GM12873 (cell line): Measurements from ENCODE around the gene MAFB.

Experiments
- CTCF ChIP-seq: IDR thresholded peaks from 2 replicates; pipeline ENCODE4 v1.5.1; 2012; ENCODE audit warnings: low read depth, mild to moderate bottlenecking, moderate library complexity, low read length, control low read depth; ENCODE audit not compliant: insufficient read depth; ENCODE audit errors: missing control alignments

Gene MAFB

GRCh38 chr20:40680161-40680959 is 8.7 kb downstream of the MAFB start:
- no peak for TF ChIP-seq CTCF

- no peak for TF ChIP-seq CTCF
These were observed 9.9 kb downstream of the MAFB start for GRCh38 chr20:40679184-40679583.

- TF ChIP-seq CTCF, result no peak
These were observed 10.7 kb downstream of the MAFB start for GRCh38 chr20:40678286-40678875.

GRCh38 chr20:40677343-40677924 is 11.6 kb downstream of the MAFB start:
- no peak for TF ChIP-seq CTCF

- no peak for TF ChIP-seq CTCF
These were observed 12.4 kb downstream of the MAFB start for GRCh38 chr20:40676491-40677269.

GRCh38 chr20:40675599-40676221 is 13.3 kb downstream of the MAFB start:
- no peak for TF ChIP-seq CTCF
